ENCODE measurements around the gene NAIF1. TPM values are rescaled to one million over a fixed set of nuclear protein-coding genes. Genes with fewer than 3 reads are reported as not detected.
A peak's percentile ranks its signal among the peaks of the same experiment; 100 is the strongest.

Gene NAIF1
- total RNA-seq, 1 donor from 2014 or later, result 6.7 TPM

DNA sequence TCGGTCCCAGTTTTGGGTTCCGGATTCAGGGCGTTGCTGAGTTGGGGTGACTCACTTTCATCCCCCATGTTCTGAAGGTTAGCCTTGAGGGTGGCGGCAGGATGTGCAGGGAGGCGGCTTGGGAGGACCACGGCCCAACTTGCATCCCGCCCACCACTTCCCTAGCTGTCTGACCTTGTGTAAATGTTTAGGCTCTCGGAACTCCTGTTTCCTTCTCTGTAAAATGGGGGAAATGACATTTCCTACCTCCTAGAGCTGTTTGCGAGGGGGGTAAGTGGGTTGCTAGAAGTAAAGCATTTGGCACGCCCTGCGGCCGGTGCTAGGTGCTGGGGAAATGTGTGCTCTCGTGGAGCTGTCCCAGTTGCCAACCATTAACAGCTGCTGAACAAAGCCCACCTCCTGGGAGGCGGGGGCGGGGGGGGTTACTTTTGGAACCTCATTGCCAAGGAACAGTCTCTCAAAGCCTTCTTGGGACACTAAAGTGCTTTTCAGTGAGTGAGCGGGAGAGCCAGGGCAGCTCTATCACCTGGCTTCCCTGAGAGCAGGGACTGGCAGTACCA, 32.9 kb upstream of the NAIF1 start:
- Mint-ChIP-seq H3K27ac (peak overlapping the region; percentile 100), H3K36me3 (peaks cover 13% of the 10 kb centered on the region), H3K9me3 (no peaks in the 10 kb centered on the region), H3K27me3 (no peaks in the 10 kb centered on the region), H3K4me3 (peak overlapping the region; percentile 95), H3K4me1 (ENCODE audit: unreplicated experiment) (peaks cover 37% of the 10 kb centered on the region)
- TF ChIP-seq, protein P1, sequence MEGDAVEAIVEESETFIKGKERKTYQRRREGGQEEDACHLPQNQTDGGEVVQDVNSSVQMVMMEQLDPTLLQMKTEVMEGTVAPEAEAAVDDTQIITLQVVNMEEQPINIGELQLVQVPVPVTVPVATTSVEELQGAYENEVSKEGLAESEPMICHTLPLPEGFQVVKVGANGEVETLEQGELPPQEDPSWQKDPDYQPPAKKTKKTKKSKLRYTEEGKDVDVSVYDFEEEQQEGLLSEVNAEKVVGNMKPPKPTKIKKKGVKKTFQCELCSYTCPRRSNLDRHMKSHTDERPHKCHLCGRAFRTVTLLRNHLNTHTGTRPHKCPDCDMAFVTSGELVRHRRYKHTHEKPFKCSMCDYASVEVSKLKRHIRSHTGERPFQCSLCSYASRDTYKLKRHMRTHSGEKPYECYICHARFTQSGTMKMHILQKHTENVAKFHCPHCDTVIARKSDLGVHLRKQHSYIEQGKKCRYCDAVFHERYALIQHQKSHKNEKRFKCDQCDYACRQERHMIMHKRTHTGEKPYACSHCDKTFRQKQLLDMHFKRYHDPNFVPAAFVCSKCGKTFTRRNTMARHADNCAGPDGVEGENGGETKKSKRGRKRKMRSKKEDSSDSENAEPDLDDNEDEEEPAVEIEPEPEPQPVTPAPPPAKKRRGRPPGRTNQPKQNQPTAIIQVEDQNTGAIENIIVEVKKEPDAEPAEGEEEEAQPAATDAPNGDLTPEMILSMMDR (conservative IDR thresholded peaks at IDR 0.05), result no peak
- no peak for DNase-seq (ENCODE audit: extremely low spot score, unreplicated experiment)

DNA sequence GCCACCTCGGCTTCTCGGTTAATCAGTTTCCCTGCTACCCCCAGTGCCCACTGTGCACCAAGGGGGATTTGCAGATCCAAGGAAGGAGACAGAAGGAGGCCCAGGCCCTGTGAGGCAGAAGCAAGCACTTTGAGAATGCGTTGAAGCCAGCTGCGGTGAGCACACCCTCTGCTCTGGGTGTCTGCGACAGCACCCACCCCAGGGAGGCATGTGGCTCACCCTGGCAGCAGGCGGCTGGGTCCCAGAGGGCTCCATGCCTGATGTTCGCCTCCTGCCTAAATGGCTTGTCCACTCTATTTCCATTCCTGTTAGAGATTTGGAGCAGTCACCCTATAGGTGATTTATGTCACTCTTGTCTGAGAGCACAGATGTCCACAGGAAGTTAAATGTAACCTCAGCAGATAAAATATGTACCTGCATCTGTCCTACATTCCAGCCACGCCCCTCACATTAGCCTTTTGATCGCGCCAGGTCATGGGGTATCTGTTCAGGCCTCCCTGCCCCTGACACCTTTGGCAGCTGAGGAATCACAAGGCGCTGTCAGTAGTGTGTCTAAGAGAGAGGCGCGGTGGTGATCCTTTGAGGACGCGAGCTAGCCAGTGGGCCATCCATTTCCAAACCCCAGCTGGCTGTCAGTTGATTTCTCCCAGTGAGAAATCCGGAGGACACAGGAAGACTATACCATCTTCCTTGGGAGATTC, 32.3 kb upstream of the NAIF1 start:
- DNase-seq (ENCODE audit: extremely low spot score, unreplicated experiment), result no peak
- TF ChIP-seq, protein P1 (conservative IDR thresholded peaks at IDR 0.05), result no peak
- Mint-ChIP-seq H3K27ac (peak overlapping the region; percentile 100), H3K36me3 (peaks cover 13% of the 10 kb centered on the region), H3K4me1 (ENCODE audit: unreplicated experiment) (peaks cover 42% of the 10 kb centered on the region), H3K9me3 (no peaks in the 10 kb centered on the region), H3K4me3 (peak overlapping the region; percentile 95), H3K27me3 (no peaks in the 10 kb centered on the region)

DNA sequence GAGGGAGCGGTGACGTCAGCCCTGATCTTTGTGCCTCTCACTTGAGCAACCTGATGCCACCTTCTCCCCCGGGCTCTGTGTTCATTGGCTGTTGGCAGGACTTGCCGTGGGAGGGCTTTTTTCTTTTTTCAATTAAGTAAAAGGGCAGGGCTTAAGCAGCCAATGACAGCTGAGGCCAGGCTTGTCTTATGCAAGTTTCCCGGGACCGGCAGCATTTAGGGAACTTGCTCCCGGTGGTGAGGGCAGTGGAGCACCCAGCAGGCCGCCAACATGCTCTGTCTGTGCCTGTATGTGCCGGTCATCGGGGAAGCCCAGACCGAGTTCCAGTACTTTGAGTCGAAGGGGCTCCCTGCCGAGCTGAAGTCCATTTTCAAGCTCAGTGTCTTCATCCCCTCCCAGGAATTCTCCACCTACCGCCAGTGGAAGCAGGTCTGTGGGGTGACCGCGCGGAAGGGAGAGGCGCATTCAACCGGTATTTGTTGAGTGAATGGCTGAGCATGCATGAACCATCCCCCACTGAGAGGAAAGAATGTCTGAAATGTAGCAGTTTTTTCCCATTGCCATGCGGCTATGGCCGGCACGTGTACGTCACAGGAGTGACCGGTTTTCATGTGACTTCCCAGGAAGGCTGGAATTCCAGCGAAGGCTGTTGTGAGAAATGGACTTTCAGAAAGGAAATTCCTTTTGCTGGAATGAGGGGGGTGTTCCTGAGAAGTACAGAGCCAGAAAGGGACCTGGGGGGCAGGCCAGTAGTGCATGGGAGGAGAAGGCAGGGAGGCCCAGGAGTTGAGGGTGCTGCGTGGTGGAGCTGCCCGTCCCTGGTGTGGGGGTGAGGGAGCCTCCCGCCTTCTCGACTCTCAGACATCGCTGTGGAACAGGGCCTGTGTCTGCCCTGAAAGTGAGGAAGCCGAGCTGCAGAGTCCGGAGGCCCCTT, 31.4 kb upstream of the NAIF1 start:
- peak; percentile 88 for DNase-seq (ENCODE audit: extremely low spot score, unreplicated experiment)
- H3K27me3 Mint-ChIP-seq, result no peaks in the 10 kb centered on the region
- H3K4me1 Mint-ChIP-seq (ENCODE audit: unreplicated experiment), result peaks cover 47% of the 10 kb centered on the region
- peak overlapping the region; percentile 95 for H3K4me3 Mint-ChIP-seq
- H3K9me3 Mint-ChIP-seq, result no peaks in the 10 kb centered on the region
- H3K27ac Mint-ChIP-seq, result peak overlapping the region; percentile 100
- peaks cover 13% of the 10 kb centered on the region for H3K36me3 Mint-ChIP-seq
- TF ChIP-seq, protein P1 (conservative IDR thresholded peaks at IDR 0.05), result no peak

DNA sequence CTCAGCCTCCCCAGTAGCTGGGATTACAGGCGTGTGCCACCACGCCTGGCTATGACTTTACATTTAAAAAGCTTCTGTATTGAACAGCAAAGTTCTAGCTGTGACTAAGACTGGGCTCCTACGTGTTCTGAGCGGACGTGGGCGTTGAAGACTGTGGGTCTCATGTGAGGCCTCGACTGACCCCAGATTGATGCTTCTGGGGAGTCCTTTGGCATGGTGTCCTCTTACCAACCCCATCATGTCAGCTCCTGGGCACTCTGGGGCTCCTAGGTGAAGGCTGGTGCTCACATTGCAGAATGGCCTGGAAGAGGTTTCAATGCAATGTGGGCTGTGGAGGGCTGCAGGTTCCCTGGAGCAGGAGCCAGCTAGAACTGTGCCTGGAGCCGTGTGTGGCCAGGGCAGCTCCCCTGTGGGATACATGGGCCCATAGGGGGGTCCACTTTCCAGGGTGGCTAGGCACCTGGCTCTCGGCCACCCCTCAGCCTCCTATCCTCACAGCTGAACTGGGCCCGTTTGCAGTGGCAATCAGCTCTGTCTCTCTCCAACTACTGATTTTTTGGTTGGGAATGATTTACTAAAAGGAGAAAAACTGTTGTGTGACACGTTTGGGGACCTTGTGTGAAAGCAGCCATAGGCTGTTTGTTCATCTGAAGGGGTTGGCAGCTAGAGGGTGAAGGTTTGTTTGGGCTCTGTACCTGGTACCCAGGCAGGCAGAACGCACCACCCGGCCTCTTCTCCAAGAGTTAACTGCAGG, 30.6 kb upstream of the NAIF1 start:
- no peaks in the 10 kb centered on the region for H3K27me3 Mint-ChIP-seq
- no peaks in the 10 kb centered on the region for H3K9me3 Mint-ChIP-seq
- peak overlapping the region; percentile 95 for H3K4me3 Mint-ChIP-seq
- DNase-seq (ENCODE audit: extremely low spot score, unreplicated experiment), result no peak
- H3K4me1 Mint-ChIP-seq (ENCODE audit: unreplicated experiment), result peaks cover 55% of the 10 kb centered on the region
- TF ChIP-seq, protein P1 (conservative IDR thresholded peaks at IDR 0.05), result no peak
- H3K27ac Mint-ChIP-seq, result peak overlapping the region; percentile 100
- peaks cover 11% of the 10 kb centered on the region for H3K36me3 Mint-ChIP-seq
